GM21528 (cell line): ENCODE results near the gene GNAQ.

ENCODE experiments used
- ATAC-seq: cut with Tn5 transposase; IDR thresholded peaks from one replicate; pipeline ENCODE4 v1.9.1; 2021; ENCODE audit warnings: mild to moderate bottlenecking, moderate library complexity; ENCODE audit not compliant: unreplicated experiment, low FRiP score

GNAQ gene

DNA sequence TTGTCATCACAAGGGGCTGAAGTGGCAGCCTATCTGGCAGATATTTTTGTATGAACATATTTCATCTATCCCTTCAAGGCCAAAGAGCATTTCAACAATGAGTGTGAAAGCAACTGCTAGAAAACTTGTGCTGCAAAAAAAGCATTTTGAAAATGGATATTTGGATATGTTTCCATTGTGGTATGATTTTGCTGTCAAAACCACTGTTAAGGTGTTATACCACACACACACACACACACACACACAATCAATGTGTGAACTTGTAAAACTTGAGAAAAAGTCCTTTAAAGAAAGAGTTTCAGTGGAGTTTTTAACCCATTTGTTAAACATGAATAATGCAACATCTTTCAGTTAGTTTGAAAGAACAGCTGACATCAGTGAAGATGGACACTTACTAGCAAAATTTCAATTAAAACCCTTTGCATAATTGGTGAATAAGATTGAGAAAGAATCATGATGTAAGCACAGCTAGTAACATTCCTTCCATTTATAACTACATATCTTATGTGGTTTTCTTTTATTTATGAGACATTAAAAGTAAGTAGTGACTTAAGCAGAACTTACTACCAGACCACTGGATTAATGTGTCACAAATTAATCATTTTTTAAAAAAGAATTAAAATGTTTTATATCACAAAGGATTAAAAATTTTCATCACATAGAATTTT is 200.9 kb downstream of the GNAQ start:
- ATAC-seq: no peak

DNA sequence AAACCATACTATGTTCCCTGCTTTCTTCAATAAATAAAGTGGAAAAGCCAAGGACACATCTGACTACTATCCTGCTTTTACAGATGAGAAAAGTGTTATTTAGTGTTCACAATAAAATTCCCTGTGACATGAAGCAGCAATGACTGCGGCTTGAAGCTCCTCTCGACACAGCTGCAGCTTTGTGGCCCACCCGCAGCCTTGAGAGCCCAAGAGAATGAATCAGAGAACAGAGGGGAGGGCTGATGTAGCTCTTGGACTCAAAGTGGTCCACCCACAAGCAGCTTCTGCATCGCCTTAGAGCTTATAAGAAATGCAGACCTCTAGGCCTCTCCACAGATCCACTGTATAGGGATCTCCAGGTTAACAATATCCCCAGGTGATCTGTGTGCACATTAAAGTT is 202.2 kb downstream of the GNAQ start:
- ATAC-seq: no peak

DNA sequence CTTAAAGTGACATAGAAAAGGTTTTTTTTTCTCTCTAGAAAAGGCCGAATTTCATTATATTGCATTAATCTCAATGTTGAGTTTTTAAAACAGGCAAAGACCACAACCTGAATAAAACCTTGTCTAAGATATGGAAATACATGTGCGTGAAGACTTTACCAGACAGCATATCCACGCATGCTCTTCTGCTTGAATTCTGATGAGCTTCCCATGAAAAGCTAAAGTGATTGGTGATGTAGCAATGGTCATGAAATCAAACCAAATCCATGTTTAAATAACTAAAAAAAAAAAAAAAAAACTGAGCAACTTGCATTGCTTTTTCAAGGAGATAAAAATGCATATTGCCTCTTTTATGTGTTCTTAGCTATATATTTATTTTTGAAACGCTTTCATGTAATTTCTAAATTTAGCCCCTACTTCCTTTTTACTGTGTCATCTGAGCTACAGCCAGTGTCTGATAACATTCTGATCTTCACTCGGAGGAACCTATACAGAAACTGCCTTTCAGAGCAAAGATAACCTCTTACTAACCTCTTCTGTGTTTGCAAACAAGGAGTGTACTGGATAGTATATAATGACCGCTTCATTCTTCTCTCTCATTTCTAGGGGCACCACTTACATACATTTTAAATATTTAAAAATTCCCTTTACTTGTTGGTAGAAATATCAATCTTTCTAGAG is 204.4 kb downstream of the GNAQ start:
- ATAC-seq: no peak

DNA sequence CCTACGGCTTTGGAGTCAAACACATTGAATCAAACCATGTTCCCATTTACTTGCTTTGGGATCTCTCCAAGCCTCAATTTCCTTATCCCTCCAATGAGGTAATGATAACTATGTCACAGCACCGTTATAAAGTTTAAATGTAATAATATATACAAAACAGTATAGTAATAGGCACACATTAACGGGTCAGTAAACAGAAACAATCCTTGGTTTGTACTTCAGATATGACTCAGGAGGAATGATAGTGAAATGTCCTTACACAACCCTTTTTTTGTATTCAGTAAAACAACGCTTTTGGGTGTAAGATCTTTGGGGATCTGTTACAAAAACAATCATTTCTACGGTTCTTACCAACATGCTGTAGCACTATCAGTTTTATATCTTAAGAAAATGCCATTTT is 205.0 kb downstream of the GNAQ start:
- ATAC-seq: no peak

DNA sequence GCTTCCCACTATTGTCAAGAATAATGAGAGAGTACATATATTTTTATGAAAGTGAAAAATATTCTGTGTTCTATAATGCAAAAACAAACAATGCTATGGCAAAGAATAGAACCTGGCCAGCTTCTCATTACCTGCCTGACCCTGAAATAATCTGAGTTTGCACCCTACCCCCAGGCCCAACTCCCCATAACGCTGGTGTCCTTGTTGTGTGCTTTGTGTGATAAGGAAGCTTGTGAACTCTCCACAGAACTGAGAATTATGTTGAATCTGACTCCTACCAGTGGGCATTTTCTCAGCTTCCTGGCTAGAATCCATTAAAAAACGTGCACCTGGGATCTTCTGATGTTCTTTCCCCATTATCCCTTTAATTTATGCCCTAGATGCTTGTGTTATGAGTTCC is 205.5 kb downstream of the GNAQ start:
- ATAC-seq: no peak

DNA sequence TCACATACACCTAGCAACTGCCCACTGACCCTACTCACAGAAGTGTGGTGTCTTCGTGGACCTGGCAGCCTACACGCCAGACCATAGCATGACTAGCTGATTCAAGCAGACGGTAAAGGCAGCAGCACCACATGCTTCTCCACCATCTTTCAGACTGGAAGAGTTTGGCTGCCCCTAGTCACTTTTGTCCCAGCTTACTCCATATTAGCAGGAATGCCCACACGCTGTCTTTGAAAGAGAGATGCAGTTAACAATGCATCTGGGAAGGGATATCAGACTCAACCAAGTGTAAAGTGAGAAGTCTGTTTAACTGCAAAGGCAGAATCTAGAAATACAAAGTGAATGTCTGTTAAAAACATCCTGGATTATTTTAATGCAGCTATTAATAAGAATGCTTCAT is 206.2 kb downstream of the GNAQ start:
- ATAC-seq: no peak

DNA sequence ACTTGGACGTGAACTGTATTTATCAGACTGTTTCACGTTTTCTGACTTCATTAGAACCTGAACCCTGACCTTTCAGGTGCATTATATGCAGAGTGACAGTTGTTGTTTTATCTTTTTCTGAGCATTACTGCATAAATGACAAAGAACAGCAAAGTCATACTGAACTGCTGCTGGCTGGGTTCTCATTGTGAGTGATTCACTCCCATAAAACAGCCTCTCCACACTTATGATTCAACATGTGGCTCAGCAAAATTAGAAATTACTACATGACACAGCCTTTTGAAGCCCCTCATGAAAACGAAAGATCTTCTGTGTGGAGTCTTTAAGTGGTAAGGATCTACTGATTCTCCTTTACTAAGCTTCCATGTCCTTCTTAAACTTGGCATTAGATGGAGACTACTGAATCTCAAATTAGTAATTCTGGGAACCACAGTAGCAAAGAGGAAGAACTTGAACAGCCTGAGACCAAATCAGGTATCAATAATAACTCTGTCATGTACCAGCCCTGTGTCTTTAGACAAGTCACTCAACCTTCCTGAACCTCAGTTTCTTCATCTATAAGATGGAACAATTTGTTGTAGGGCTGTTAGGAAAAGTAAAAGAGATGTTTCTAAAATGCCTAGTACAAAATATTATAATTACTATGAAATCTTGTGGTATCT is 211.2 kb downstream of the GNAQ start:
- ATAC-seq: no peak

DNA sequence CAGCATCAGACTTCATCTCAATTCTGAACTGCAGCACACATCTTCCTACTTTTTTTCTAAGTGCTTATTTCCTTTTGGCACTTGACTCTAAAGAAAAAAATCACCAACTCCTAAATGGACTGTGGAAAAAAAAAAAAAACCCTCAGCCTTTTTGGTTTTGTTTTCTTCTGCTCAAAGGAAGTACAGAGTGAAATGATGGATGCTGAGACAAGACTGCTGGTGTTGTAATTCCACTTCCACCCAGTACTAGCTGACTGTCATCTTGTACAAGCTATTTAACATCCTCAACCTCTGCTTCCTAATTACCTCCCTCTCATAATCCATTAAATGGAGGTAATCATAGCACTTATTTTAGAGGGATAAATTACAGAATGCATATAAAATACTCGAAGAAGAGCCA is 212.0 kb downstream of the GNAQ start:
- no peak for ATAC-seq

DNA sequence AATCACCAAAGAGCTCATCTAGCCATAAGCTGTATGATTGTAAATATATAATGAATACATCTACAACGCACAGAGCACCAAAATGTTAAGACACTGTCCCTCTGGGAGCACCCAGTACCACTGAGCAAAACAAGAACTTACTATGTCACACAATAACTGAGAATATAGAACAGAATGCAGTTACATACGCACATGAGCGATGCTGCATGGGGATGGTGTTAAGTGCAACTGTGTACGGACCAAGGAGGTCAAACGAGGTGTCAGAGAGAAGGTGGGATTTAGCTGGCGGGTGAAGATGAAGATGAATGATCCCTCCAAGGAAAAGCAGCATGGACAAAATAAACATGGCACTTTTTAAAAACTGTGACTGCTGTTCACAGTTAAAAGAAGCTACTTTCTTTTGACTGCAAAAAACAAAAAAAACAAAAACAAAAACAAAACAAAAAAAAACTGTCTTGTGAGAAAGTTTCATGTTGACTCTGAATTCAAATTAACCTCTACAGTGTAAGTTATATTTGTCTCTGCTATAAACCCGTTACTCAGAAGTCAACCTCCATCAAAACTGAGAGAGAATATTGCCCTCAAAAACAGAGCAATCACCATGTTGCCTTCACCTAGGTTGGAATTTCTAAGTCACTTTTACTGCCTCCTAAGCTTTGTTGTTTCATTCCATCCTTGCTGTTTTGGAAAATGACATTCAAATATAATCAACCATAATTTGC is 213.9 kb downstream of the GNAQ start:
- no peak for ATAC-seq

DNA sequence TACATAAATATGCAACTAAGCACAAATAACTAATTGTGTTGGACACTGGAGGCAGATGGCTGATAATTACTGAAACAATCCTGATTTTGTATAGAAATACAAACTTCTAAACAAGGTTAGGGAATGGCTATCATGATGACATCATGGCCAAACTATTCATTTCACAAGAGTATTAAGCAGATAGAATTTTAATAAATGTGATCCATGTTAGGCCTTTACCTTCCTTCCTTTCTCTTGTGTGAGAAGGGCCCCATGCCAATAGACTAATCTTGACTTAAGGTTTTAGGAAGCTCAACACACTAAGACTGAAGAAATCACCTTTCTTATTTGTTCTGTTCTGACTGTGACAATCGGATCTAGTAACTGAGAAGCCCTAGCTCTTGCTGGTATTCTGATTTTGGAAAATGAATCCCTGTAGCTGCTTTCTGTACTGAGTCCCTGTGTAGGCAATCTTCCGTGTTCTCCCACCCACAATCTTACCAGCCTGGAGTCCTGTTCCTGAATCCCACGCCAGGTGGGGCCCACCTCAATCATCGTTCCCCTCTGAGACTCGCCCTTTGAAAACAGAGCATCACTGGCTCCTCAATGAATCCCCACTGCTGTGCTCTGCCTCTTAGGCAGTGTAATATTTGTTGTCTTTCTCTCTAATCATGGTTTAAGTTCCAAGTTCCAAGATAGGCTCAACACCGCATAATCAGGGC is 214.8 kb downstream of the GNAQ start:
- no peak for ATAC-seq

DNA sequence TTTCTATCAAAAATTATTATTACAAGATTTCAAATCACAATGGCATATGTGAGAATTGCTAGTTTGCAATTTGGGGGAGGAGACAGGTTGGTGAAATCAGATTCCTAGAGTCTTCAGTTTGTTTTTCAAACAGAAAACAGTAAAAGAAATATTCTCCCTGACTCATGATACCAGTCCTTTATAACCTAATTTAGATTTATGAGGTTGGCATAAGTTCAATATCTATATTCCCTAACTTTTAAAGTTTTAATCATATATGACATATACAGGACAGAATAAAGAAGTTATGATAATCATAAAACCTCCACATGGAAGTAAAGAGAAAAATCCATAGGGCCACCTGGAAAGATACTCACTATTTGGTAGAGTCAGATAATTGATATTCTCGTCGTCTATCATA is 216.4 kb downstream of the GNAQ start:
- no peak for ATAC-seq

DNA sequence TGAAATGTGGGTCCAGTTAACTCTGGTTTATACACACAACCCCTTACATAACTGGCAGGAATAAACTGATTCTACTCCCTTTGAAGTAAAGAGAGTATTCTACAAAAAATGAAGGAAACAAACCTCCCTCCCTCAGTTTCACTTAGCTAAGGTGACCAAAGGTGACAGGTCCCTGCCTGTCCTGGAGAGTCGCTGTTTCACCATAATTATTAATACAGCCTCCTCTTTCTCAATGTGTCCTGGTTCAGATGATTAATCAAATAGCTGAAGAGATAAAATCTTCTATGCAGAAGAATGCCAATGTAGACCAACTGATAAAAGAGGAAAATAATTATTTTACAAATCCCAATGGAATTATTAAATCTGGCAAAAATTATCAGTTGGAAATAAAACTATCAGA is 219.8 kb downstream of the GNAQ start:
- no peak for ATAC-seq

DNA sequence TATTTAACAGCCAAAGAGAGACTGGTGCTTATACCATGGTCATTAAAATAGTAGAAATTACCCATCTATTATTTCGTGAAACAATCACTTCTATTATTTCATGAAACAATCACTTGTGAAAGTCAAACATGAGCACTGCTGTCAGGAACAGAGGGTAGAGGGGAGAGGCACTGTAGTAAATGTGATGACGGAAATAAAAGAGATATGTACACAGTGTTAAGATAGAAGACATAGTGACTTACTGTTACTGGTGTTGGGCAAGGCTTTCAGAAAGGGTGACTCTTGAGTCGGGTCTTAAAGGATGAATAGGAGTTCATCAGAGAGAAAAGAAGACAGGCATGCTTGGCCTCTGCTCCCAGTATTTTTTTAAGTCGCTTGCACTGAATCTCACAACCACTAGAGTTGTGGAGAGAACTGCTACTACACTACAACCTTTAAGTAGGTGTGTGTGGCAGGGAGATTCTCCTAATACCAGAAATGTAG is 220.9 kb downstream of the GNAQ start:
- no peak for ATAC-seq

DNA sequence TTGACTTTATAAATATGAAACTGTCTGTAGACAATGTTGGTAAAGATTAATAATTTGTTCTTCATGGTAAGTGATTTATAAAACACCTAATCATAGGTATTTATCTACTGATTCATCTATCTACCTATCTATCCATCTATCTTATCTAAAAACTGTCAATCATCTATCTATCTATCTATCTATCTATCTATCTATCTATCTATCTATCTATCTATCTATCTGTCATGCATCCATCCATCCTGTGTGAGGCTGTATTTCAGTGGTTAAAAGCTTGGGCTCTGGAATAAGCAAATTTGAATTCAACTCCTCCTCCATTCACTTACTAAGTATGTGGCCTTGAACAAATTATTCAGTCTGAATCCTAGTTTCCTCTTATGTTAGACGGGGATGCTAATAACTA is 221.6 kb downstream of the GNAQ start:
- no peak for ATAC-seq

DNA sequence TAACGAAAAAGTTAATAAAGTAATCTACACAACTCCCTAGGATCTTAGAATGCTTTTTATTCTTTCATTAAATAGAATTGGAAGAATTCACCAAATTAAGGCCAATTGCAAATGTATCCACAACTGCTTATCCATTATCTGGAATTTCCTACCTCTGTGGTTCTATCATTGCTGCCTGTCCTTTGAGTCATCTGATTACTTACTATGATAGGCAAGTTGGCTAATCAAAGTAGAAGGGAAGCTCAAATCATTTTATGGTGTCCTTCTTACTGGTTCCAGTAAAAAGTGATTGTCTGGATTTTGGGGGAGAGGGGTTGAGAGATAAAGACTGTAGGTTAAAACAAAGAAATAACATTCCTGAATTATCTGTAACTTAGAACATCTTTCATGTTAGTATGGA is 222.1 kb downstream of the GNAQ start:
- no peak for ATAC-seq

DNA sequence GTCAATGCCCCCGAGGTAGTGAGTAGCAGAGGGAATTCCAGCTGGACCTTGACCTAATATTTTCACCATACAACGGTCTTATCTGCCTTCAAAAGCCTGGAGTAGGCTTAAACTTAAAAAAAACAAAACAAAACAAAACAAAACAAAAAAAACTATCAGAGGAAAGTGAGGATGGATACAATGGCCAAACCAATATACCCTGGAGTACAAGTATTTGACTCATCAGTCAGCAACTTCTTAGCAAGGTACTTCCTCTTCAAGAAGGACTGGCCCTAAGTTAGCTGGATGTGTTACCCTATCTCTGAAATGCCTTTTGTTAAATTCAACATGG is 222.9 kb downstream of the GNAQ start:
- no peak for ATAC-seq

DNA sequence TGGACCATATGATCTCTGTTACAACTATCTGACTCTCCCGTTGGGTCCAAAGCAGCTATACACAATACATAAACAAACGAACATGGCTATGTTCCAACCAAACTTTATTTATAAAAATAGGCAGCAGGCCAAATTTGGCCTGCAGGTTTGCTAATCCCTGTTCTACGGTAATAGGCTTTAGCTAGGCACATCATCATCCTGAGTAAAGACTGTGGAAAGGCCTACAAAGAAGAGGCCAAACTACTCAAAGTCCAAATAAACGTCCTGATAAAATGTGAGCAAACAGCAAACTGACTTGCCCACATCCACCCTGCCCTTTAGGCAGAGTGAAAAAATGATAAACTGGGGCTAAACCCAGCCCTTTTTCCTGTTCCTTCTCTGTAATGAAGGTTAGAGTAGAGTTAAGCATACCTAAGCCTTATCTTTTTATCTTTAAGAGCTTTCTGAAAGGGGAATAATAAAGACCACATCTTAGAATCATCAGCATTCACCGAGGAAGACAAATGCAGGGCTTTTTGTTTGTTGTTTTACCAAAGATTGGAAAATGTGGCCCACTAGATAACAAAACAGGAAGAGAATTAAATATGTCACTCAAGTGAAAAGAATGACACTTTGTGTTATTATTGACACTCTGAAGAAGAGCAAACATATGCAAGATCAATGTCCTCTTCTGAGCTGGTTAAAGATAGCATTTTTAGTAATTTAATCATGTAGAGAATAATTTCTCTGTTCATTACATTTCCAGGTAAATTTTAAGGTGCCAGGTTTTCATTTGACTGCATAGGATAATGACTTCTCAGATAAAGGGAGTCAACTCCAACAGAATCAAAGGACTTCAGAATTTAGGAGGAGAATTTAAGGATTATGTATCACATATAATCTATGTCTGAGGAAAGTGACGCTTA is 223.5 kb downstream of the GNAQ start:
- ATAC-seq: no peak

DNA sequence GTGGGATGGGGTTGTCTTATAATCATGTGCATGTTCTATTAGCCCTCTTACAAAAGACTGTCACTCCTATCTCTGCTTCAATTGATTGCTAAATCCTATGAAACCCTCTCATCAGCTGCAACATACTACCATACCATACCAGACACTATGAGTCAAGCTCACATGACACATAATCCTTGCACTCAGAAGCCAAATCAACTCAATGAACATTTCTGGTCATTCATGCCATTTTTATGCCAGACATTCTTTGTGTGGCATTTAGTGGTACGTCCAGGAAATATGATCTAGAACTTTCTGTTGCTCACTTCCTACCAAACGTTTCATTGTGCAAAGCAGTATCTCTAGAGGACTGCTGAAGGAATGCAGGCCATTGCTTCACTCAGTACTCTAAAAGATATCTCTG is 224.3 kb downstream of the GNAQ start:
- no peak for ATAC-seq

DNA sequence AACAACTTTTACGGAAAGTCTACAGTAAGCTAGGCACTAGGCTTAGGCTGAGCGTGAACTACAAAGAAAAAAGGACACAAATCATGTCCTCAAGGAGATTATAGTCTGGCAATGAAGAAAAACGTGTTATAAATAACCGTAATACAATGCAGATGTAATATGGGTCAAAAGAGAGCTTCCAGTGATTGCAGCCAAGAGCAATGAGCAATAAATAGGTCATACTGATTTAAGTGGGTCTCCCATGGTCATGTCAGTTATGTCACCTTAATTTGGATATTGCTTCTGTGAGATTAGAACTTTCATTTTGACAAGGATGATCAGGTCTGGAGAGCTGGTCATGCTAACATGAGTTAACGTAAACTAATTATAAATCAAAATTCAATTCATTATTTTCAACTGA is 224.9 kb downstream of the GNAQ start:
- no peak for ATAC-seq

DNA sequence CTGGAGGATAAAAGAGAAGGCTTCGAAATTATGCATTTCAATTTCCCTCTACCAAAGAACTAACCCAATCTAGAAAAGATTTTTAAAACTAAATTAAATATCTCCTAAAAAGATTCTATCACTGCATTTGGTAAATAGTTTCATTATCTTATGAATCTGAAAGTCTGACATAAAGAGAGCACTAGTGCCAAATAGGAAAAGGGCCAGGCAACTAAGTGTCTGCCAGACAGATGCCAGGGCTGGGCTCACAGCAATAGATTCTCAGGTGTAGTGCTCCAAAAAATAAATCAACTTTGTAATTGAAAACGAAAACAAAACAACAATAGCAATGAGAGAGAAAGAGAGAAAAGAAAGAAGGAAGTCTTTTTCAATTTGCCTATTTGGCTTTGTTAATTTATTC is 225.8 kb downstream of the GNAQ start:
- ATAC-seq: no peak
